GM19023 (cell line): ENCODE measurements around the gene CTXND1.

Experiments
- ATAC-seq: cut with Tn5 transposase; IDR thresholded peaks from one replicate; pipeline ENCODE4 v1.9.1; 2021; ENCODE audit warnings: mild to moderate bottlenecking, moderate library complexity; ENCODE audit not compliant: unreplicated experiment

The CTXND1 gene

GRCh38 chr15:80183306-80183705 lies 68.7 kb downstream of the CTXND1 start:
- ATAC-seq, result no peak

GRCh38 chr15:80182611-80183261 lies 69.3 kb downstream of the CTXND1 start:
- no peak for ATAC-seq

DNA sequence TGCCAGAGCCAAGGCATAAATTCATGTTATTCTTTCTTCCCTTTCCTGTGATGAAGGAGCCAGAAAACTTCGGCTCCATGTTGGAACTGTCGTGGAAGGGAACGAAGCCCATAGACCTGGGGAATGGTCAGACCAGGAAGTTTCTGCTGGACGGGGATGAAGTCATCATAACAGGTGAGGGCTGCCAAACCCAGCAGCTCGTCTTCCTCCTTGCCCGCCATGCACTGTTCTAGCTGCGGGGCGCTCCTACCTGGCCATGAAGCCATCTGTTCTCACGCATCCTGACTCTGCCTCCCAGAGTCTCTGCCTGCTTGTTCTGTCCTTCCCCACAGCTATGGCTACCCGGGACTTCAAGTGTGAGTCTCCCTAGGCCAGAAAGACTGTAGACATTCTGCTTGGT lies 71.0 kb downstream of the CTXND1 start:
- ATAC-seq, result no peak

DNA sequence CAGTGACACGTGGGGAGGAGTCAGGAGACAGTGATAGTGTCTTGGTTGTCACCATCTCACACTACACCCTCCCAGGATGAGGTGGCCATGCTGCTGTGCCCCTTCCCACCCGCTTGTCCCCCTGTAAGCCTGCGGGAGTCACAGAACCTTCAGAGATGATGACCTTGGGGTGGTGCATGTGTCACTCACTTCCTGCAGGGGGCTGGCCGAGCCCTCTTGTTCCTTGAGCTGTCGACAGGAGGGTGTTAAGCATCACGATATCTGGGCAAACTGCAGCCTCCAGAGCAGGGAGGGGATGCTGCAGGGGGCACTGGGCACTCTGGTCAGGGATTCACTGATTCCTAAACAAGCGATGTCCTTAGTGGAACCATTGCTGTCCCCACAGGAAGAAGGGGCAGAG lies 71.5 kb downstream of the CTXND1 start:
- no peak for ATAC-seq

- ATAC-seq, result no peak
Observed at GRCh38 chr15:80179935-80180334, 72.1 kb downstream of the CTXND1 start.

DNA sequence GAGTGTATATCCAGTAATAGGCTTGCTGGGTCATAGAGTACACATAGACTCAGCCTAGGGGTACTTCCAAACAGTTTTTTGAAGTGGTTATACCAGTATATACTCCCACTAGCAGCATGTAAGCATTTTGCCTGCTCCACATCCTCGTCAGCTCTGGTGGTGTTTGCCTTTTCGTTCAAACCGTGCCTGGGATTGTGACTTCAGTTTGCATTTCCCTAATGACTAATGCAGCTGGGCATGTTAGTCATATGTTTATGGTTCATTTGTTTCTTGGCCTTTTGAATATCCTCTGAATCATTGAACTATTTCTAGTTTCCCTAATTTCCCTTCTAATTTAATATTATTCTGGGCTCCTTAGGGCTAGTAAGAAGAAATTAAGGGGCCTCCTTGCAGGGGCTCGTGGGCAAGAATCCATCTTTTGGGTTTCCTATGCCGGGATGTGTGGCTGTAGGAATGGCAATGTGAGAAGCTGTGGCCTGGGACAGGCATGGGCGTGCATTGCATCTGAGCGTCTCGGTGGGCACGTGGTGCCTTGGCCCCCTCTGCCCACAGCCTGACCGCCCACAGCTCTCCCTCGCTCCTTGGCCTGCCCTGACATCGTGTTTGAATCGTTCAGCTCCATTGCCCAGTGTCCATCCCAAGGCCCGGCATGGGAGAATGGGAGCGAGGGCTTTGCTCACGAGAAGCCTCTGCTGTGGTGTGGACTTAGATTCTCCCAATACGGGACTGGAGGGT lies 72.8 kb downstream of the CTXND1 start:
- no peak for ATAC-seq

- no peak for ATAC-seq
Observed at GRCh38 chr15:80177156-80177555, 74.9 kb downstream of the CTXND1 start.

GRCh38 chr15:80176443-80176842 lies 75.6 kb downstream of the CTXND1 start:
- no peak for ATAC-seq

DNA sequence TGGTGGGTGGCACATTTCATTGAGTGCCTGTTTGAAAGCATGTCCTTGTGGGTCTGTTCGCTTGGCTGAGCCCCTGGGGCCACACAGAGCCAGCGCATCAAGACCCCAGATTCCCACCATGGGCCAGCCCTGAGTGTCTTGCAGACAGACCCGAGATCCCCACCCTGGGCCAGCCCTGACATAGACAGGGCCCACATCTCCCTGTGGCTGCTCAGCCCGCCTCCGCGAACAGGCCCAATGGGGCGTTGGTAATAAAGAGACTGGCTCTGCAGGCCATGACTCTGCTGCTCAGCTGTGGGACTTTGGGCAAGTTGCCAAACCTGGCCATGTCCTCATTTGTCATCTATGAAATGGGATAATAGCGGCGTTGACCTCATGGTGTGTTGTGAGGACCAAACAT lies 76.6 kb downstream of the CTXND1 start:
- ATAC-seq, result no peak

DNA sequence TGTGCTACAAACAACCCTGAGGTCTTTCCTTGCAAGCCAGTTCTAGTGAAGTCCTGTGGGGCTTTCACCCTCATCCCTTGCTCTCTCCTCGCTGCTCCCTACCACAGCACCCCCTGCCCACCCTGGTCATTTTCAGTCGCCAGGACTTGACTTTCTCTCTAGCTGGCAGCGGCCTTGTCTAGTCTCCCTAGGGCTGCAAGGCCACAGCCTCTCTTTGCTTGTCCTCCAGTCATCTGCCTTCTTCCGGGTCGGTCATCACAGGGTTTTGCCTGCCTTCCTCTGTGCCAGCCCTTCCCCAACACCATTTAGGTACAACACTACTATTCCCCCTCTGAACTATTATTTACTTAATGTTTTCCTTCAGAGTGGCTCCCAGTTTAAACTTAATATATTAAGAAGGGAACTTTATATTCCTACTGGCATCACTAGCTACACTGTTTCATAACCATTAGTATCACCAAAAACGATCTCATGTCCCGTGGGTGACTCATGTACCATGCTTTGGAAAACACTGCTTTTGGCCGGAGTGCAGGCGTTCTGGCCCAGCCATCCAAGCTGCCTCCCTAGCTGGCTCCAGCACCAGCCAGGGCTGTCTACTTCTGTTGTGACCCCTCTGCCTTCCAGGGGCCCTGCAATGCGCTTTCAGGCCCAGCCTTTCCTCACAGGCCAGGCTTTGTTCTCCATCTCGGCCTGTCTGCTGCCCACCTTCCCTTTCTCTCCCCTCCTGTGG lies 77.8 kb downstream of the CTXND1 start:
- ATAC-seq, result no peak

- ATAC-seq, result peak; percentile 64
Observed at GRCh38 chr15:80173022-80173759, 78.8 kb downstream of the CTXND1 start.

GRCh38 chr15:80172401-80172800 lies 79.6 kb downstream of the CTXND1 start:
- no peak for ATAC-seq

GRCh38 chr15:80171787-80172186 lies 80.2 kb downstream of the CTXND1 start:
- ATAC-seq, result no peak

GRCh38 chr15:80170596-80170995 lies 81.4 kb downstream of the CTXND1 start:
- ATAC-seq, result no peak

DNA sequence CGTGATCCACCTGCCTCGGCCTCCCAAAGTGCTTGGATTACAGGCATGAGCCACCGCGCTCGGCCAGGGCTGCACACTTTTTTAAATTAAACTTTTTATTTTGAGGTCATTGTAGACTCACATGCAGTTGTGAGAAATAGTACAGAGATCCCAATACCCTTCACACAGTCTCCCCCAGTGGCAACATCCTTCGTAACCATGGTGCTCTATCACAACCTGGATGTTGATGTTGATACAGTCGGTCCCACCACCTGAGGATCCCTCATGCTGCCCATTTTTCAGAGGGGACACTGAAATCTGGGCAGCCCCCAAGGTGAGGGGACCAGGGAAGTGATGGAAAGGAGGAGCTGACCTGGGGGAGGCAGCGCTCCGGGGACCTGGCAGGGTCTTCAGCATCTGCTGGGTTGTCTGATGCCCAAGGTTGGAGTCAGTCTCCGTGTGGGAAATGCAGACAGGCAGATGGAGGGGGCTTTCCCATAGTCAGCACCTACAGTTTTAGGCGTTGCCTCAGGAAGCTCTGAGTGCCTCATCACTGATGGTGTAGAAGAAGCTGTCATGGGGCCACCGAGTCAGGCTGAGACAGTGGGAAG lies 82.2 kb downstream of the CTXND1 start:
- ATAC-seq, result no peak

GRCh38 chr15:80168421-80168820 lies 83.6 kb downstream of the CTXND1 start:
- no peak for ATAC-seq

GRCh38 chr15:80167936-80168335 lies 84.1 kb downstream of the CTXND1 start:
- no peak for ATAC-seq

GRCh38 chr15:80163897-80164296 lies 88.1 kb downstream of the CTXND1 start:
- ATAC-seq, result no peak

- ATAC-seq, result no peak
Observed at GRCh38 chr15:80163217-80163616, 88.8 kb downstream of the CTXND1 start.

GRCh38 chr15:80162059-80162554 lies 89.9 kb downstream of the CTXND1 start:
- no peak for ATAC-seq
